COLO668 (cell line): ENCODE results near the gene PPP2R5D.
"Not testable (repeated sequence)": the region's sequence is repeated elsewhere in the genome, so short reads cannot be mapped to it uniquely, and the experiment has no call there.

Experiments
- DNase-seq: peaks from one replicate; lab custom pipeline; 2025; ENCODE audit not compliant: unreplicated experiment; lab: John Stamatoyannopoulos, UW

Gene PPP2R5D

DNA sequence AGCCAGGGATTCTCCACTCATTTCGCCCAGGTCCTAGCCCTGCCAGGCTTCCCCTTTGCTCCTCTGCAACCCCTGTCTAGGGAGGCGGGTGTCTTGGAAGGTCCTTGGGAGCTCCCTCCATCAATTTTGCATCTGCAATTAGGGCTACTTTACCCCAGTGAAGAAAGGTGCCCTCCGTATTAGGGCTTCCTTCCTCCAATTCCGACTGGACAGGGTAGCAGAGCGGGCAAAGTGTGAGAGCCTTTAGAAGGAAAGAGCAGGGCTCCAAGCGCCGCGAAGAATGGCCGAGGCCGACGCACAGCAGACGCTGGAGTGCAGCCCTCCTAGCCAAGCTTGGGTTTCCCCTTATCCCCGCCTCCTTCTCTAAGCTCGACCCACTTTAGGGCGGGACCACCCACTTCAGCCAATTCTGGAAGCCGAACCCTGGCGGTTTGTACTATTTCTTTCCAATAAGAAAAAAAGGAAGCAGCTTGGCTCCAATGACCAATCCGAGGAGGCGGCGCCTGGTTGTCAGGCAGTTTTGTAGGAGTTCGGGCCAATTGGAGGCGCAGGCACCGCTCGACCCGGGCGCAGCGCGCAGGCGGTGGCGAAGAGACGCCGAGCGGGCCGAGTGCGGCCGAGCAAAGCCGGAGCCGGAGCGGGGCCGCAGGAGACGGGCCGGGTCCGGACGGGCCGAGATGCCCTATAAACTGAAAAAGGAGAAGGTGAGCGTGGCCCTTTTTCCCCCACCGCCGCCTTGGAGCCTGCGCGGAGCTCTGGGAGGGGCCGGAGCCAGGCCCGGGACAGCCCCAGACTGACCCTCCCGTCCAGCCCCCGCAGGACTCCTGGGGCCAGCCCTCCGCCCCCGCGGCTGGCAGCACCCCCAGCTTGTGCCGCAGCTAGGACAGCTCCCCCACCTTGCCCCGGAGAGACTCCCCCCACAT is at the start of gene PPP2R5D:
TSS of gene PPP2R5D (plus strand) at position 570 of the 923 bp plus-strand sequence. CDS start at position 678, 108 bp downstream.
- peak; percentile 92 for DNase-seq

DNA sequence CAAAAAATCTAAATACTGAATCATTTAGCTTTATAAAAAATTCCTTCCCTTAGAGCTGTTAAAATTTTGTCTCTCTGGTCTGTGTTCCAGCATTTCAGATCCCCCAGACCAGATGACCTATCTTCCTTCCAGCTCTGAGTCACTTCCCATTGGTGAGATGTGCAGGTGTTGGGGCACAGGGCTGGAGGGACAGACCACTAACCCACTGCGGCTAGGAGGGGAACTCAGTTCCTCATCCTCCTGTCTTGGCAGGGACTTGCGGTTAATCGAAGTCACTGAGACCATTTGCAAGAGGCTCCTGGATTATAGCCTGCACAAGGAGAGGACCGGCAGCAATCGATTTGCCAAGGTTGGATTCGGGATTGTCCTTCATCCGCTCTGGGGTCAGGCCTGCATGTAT is 49.0 kb upstream of the PPP2R5D start:
- DNase-seq: no peak

DNA sequence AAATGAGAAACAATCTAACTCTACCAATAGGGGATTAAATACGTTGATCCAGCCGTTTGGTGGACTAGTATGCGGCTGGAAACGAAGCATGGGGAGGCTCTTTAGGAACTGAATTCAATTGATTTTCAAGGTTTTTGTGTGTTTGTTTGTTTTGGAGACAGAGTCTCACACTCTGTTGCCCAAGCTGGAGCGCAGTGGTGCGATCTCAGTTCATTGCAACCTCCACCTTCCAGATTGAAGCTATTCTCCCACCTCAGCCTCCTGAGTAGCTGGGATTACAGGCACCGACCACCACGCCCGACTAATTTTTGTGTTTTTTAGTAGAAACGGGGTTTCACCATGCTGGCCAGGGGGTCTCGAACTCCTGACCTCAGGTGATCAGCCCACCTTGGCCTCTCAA is 48.0 kb upstream of the PPP2R5D start:
- no peak for DNase-seq

DNA sequence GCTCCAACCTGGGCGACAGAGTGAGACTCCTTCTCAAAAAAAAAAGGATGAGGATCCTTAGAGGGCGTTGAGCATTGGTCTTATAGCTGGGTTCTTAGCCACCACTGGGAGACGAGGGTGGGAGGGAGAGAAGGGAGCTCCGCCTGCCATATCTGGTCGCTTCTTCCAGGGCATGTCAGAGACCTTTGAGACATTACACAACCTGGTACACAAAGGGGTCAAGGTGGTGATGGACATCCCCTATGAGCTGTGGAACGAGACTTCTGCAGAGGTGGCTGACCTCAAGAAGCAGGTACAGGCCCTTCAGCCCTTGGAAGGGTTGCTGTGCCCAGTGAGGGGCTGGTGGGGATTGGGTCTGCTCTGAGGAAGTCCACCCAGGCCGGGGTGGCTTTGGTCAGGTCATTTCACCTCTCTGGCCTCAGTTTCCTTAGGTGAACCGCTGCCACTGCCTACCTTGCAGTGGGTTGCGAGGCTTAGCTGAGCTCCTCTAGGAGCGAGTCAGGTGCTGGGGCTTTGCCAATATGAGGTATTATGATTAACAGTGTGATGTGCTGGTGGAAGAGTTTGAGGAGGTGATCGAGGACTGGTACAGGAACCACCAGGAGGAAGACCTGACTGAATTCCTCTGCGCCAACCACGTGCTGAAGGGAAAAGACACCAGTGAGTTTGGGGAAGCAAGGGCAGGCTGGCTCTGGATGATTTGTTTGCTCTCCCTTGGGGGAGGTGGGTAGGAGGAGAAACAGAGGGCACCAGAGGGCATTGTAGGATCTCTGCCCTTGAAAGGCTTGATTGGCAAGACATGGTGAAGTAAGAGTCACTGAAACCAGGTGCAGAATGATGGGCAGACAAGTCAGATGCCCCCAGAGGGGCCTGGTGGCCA is 46.6 kb upstream of the PPP2R5D start:
- no peak for DNase-seq

DNA sequence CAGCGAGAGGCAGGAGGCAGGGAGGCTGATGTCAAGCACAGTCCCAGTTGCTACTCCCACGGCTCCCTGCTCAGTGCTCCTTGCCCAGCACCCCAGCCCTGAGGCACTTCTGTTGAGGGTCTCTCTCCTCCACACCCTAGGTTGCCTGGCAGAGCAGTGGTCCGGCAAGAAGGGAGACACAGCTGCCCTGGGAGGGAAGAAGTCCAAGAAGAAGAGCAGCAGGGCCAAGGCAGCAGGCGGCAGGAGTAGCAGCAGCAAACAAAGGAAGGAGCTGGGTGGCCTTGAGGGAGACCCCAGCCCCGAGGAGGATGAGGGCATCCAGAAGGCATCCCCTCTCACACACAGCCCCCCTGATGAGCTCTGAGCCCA is 46.0 kb upstream of the PPP2R5D start:
- no peak for DNase-seq

DNA sequence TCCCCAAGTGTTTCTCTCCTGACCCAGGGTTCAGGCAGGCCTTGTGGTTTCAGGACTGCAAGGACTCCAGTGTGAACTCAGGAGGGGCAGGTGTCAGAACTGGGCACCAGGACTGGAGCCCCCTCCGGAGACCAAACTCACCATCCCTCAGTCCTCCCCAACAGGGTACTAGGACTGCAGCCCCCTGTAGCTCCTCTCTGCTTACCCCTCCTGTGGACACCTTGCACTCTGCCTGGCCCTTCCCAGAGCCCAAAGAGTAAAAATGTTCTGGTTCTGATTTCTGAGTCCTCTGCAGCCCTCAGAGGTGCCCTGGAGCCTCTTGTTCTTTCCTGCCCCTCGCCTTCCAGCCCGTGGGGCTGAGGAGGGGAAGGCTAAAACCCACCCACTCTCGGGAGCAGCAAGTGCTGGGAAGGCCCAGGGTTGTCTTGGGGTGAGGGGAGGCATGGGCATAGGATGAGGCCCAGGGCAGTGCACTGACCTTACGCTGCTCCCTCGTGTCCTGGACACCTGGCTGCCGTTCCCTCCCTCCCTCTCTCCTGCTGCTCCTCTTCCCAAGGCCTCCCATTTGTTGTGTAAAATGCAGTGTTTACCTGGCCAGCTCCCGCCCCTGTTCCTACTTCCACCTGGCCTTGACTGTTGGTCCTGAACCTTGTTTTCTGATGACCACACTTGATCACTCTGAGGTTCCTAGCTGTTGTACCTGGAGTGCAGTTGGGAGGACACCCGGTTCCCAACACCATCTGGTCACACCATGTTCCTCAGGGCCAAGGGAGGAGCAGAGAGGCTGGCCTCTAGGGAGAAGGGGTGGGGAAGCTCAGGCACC is 45.2 kb upstream of the PPP2R5D start:
- no peak for DNase-seq

DNA sequence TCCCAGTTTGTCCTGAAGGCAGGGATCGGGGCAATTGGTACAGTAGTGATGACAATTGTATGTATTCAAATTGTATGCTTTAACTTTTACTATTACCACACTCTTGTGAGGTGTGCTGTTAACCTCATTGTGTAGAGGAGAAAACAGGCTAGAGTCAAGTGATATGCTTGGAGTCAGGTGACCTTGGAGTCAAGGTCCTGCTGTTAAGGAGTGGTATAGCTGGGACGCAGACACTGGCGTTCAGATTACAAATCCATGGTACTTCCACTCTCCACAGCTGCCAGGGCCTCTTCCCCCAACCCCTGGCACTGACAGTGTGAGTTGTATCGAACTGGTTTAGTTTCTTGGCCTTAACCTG is 44.6 kb upstream of the PPP2R5D start:
- no peak for DNase-seq

DNA sequence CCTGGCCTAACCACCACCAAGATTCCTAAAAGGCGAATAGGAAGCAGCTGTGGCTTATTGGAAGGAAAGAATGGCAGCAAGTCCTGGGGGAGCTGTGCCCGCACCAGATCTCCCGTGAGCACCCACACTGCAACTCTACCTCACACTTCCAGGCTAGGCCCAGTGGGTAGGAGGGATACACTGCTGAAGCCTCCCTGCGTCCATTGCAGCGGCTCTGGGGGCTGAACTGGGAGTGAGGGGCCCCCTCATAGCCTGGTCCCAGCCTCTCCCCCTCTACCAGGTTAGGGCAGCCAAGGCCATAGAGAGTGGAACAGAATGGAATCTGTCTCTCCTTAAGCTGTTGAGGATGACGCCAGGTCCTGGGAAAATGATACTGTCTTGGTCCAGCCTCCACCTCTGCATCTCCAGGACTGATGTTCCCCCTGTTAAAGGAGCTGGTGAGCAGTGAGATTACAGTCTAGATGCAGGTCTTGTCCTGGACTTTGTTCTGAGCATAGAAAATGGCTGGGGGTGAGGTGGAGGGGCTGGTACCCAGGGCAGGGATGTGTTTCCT is 43.8 kb upstream of the PPP2R5D start:
- no peak for DNase-seq

DNA sequence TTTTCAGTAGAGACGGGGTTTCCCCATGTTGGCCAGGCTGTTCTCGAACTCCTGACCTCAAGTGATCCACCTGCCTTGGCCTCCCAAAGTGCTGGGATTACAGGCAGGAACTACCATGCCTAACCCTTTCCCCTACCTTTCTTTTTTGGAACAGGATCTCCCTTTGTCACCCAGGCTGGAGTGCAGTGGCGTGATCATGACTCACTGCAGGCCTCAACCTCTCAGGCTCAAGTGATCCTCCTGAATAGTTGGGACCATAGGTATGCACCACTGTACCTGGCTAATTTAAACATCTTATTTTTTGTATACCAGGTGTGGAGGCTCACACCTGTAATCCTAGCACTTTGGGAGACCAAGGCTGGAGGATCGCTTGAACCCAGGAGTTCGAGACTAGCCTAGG is 43.0 kb upstream of the PPP2R5D start:
- DNase-seq: not testable (repeated sequence)

DNA sequence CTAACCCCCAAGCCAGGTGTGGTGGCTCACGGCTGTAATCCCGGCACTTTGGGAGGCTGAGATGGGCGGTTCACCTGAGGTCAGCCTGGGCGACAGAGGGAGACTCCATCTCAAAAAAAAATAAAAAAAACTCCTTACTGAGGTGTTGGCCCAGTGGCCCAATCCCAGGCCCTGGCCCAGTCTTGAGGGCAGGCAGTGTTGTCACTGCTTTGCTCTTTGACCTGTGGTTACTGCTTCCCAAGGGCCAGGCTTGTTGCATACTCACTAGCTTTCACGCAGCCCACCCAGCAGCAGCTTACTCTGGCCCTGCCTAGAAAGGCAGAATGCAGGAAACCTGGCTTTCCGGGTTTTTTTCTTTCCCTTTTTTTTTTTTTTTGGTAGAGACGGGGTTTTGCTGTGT is 41.9 kb upstream of the PPP2R5D start:
- no peak for DNase-seq

DNA sequence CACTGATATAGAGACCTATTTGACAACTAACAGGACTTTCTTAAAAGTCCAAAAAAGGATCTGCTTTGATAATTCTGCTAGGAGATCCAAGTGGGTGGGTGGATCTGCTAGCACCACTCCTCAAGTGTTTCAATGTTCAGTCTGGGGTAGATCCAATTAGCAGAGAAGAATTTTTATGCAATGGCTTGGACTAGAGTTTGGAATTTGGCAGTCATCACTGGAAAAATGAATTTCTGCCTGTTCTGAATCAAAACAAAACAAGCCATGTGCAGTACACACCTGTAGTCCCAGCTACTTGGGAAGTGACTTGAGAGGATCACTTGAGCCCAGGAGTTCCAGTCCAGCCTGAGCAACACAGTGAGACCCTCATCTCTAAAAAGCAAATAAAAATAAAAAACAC is 36.4 kb upstream of the PPP2R5D start:
- no peak for DNase-seq

DNA sequence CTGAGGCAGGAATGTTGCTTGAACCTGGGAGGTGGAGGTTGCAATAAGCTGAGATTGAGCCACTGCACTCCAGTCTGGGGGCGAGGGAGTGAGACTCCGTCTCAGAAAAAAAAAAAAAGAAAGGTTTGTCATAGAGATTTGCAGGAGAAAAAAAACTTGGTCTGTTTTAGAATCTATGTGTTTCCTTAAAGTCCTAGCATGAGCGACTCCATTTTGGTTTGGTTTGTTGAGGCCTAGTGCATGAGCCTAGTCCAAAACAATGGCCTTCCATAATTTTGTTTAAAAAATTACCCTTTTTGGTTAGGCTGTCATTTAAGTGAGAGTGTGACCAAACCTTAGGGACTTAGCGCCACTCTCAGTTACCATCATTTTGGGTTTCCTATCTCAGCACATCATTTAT is 32.0 kb upstream of the PPP2R5D start:
- no peak for DNase-seq

DNA sequence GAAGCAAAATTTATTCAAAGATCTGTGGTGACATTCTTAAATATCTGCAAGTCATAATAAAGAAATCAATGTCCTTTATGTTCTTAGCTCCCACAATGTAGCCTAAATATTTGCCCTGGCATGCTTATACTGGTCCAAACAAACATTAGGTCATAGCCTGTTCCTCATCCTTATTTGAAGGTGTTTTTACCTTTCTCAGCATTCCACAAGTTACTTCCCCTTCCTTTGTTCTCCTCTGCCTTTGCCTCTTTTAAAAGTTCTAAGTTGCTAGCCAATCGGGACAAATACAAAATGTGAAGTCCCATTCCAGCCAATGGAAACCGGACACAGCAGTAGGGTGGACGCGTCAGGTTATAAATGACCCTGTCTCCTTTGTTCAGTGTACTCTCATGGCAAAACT is 30.0 kb upstream of the PPP2R5D start:
- DNase-seq: not testable (repeated sequence)

DNA sequence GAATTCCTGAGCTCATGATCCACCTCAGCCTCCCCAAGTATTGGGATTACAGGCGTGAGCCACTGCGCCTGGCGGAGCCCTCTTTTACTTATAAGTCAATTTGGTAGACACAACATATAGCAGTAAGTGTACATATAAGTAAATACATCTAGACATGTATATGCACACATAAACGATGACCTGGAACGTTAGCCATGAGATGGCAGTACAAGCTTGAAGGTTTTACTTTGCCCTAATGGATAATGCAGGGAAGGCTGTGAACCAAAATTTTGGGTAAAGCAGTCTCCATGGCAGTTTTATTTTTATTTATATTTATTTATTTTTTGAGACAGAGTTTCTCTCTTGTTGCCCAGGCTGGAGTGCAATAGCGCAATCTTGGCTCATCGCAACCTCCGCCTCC is 26.2 kb upstream of the PPP2R5D start:
- DNase-seq: no peak

DNA sequence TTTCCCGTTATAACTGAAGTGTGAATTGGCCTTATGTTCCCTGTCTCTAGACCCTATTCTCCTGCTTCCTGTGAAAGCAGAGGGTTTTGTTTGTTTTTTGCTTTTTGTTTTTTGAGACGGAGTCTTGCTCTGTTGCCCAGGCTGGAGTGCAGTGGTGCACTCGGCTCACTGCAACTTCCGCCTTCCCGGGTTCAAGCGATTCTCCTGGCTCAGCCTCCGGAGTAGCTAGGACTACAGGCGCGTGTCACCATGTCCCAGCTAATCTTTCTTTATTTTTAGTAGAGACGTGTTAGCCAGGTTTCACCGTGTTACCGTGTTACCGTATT is 24.5 kb upstream of the PPP2R5D start:
- no peak for DNase-seq

DNA sequence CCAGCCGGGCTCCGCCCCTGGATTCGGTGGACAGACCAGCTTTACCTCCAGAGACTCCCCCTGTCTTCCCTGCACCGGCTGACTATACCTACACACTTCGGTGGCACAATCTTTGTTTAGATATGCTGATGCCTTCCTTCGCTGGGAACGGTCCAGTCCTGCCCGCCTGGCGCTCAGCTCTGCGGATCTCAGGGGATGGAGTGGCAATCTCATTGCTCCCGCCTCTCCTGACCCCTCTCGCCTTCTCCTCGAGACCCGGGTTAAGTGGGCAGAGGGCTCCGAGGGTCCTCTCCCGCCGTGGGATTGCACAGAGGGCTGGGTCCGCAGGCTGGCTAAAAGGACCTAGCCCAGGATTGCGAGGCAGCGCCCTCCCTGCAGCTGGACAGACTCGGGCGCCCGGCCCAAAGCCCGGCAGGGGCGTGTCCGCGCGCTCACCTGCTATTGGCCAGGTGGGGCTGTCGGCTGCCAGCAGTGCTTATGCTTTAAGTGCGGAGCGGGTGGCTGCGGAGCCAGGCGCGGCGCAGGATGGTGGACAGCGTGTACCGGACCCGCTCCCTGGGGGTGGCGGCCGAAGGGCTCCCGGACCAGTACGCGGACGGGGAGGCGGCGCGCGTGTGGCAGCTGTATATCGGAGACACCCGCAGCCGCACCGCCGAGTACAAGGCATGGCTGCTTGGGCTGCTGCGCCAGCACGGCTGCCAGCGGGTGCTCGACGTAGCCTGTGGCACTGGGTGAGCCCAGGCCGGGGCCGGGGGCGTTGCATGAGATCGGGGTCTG is 23.9 kb upstream of the PPP2R5D start, which contains the start of gene GNMT:
TSS of gene GNMT (plus strand) at position 512 of the 777 bp plus-strand sequence. CDS start at position 526, 14 bp downstream.
- peak; percentile 56 for DNase-seq

DNA sequence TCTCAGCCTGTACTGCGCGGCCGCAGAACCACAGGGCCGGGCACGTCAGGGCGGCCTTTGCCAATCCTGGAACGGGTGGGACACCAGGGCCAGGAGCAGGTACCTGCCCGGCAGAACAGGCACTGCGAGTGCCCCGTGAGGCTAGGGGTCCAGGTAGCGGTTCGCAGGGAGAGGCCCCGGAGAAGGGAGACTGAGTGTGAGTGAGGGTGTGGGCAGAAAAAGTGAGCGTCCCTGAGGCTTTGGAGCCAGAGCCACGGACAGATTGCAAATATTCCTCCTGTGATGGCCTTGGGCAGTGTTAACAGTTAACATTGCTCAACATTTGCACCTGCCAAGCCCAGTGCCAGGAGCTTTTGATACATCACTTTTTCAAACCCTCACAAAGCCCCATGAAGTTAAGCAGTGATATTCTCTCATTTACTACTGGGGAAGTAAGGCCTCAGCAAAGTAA is 23.3 kb upstream of the PPP2R5D start:
- DNase-seq: peak; percentile 17

DNA sequence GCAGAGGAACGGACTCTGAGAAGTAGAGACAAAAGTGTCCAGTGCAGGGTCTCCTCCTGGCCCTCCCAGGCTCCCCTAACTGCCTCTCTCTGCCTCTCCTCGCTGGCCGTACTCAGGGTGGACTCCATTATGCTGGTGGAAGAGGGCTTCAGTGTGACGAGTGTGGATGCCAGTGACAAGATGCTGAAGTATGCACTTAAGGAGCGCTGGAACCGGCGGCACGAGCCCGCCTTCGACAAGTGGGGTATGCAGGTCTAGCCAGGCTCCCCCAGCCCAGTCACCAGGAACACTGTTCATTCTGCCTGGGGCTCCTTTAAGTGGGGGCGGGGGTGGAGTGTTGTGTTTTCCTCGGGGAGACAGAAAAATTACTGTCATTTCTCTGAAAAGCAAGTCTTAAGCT is 22.3 kb upstream of the PPP2R5D start:
- DNase-seq: no peak

DNA sequence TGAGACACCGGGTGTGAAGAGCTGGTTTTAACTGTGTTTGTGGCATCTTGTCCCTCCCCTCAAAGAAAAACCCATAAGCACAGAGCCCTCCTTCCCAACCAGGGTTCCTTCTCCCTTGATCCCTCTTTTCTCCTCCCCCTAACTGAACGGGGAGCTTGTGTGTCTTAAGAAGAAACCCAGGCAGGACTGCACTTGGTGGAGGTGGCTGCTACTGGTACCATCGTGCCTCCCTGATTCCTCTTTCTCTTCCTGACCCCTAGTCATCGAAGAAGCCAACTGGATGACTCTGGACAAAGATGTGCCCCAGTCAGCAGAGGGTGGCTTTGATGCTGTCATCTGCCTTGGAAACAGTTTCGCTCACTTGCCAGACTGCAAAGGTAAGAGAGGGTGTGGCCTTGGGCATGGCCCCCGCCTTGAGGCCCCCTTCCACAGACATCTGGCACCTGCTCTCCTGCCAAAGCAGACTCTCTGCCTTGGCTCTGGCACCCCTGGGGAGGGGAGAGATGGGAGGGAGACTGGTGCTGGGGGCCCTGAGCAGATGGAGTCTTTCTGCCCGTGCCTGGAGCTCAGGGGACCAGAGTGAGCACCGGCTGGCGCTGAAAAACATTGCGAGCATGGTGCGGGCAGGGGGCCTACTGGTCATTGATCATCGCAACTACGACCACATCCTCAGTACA is 21.7 kb upstream of the PPP2R5D start:
- no peak for DNase-seq
